GDM1 (cell line): ENCODE measurements around the gene NEUROG1.

ENCODE experiments used
- DNase-seq: peaks from one replicate; lab custom pipeline; 2025; lab: John Stamatoyannopoulos, UW

NEUROG1 gene

DNA sequence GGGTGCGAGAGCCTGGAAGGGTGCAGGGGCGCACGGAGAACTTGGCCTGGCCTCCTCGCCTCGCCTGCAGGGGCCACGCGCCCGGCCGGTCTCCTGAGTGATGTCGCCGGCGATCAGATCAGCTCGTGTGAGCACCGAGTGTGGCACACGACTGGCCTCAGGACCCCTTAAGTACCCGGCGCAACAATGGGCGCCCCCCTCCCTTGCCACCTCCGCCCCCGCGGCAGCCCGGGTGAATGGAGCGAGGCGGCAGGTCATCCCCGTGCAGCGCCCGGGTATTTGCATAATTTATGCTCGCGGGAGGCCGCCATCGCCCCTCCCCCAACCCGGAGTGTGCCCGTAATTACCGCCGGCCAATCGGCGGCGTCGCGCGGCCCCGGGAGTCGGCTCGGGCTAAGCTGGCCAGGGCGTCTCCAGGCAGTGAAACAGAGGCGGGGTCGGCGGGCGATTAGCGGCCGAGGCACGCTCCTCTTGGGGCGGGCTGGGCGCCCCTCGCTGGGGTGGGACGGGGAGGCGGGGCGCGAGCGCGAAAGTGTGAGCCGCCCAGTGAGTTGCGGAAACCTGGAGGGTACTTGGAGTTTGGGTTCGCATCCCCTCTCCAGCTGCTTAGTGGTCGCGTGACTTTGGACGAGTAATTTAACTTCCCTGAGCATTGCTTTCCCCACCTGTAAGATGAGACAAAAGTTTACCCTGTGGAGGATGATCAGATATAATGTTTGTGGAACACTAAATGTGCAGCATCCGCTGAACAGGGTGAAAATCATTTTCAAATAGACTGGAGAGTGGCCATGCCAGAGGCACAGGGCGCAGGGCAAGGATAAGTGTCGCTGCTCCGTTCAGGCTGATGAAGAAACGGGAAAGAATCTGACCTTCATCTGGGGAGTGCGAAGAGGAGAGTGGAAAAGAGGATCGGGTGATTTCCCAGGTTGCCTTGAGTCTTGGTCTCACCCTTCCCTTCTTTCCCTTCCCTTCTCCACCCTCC lies at the start of gene NEUROG1:
Gene NEUROG1 (minus strand): TSS at position 145 of the 982 bp plus-strand sequence. CDS start 274 bp downstream, outside the sequence.
- DNase-seq = no peak

- DNase-seq = no peak
Measured at GRCh38 chr5:135584918-135585317, 49.2 kb upstream of the NEUROG1 start.

DNA sequence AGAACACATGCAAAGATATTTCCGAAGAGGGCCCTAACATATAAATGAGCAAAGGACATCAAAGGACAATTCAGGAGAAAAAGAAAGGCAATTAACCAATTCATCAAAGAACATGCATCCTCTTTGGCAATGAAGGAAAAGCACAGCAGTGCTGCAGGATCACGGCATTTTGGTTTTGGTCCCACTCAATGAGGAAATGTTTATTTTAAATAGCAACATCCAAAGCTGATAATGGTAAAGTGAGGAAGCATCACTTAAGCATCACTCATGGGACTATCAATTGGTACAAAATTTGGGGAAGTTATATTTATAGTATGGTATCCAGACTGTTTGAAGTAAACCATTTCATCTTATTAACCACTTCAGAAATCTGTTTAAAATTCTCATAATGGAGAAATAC lies 48.5 kb upstream of the NEUROG1 start:
- no peak for DNase-seq

GRCh38 chr5:135582099-135582781 lies 46.5 kb upstream of the NEUROG1 start:
- DNase-seq = no peak

- DNase-seq = no peak
Measured at GRCh38 chr5:135578685-135579341, 43.0 kb upstream of the NEUROG1 start, which contains the start of gene CXCL14. Gene CXCL14 (minus strand): TSS chr5:135578991. CDS start chr5:135578778, 213 bp downstream.

- DNase-seq = no peak
Measured at GRCh38 chr5:135578305-135578684, 42.5 kb upstream of the NEUROG1 start.

DNA sequence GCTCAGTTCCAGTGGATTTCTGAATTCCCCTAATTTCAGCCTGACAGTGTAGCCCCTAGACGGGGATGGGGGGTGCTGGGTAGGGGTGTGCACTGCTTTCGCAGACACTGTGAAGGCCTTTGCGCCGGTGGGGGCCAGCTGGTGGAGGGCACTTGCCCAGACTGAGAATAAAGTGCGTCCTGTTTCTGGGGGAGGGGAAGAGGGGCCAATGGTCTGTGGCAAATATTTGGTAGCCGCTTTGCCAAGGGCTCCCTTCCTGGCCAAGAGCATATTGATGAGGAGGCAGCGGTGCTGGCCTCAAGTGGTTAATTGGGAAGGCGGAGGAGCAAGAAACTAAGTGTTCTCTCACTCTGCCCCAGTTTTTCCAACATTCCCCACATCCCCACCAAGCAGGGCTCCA lies 41.7 kb upstream of the NEUROG1 start:
- DNase-seq = no peak

DNA sequence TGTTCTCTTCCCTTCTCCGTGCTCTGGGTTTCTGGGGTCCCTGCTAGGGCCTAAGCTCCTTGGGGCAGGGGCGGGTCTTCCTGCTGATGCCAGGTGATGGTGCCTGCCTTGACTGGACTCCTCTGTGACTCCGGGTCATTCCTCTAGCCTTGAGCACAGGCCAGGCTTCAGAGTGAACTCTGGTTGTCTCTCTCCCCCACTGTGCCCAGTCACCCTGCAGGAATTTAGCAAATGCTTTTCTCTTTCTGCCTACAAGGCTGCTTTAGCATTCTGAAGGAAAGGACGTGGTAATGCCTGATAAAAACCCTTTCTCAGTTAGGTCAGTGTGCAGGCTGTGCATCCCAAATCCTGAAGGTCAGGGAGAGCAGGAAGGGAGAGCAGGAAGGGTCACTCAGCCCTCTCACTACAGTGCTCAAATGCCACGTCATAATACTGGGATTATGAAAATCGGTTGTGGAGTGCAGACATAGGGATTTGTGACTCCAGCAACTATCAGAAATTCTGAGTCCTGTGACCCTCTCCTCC lies 40.4 kb upstream of the NEUROG1 start:
- no peak for DNase-seq

DNA sequence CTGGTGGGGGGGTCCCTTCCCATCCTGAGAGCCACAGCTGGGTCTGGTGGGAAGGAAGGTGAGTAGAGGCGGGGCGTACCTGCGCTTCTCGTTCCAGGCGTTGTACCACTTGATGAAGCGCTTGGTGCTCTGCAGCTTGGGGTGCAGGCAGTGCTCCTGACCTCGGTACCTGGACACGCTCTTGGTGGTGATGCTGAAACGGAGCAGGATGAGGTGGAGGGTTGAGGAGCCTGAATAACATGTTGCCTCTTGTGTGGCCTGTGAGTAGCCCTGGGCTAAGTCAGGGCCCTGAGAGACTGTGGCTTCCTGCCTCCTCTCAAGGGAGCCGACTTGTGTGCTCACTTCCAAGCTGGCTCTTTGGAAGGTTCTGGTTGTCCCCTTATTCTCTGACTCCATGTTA lies 38.7 kb upstream of the NEUROG1 start:
- DNase-seq = no peak

DNA sequence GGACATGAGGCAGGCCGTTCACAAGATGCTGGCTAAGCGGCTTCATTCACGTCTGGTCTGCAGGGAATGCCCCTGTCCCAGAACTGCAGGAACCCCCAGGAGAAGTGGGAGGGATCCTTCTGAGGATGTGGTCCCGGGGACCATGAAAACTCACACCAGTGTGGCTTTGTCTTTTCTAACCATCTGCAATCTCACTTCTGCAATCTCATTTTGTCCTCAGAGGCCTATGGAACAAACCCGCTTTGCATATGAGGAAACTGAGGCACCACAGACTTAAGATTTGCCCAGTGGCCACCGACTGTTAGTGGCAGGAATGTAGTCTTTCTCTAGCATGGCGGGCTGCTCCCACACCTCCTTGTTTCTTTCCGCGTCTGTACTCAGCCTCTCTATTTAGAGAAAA lies 36.1 kb upstream of the NEUROG1 start:
- DNase-seq = no peak

- DNase-seq = no peak
Measured at GRCh38 chr5:135571066-135571609, 35.4 kb upstream of the NEUROG1 start.

- no peak for DNase-seq
Measured at GRCh38 chr5:135570453-135570764, 34.6 kb upstream of the NEUROG1 start.

- DNase-seq = peak; percentile 26
Measured at GRCh38 chr5:135569755-135570452, 34.1 kb upstream of the NEUROG1 start.

GRCh38 chr5:135568923-135569360 lies 33.2 kb upstream of the NEUROG1 start:
- DNase-seq = no peak

DNA sequence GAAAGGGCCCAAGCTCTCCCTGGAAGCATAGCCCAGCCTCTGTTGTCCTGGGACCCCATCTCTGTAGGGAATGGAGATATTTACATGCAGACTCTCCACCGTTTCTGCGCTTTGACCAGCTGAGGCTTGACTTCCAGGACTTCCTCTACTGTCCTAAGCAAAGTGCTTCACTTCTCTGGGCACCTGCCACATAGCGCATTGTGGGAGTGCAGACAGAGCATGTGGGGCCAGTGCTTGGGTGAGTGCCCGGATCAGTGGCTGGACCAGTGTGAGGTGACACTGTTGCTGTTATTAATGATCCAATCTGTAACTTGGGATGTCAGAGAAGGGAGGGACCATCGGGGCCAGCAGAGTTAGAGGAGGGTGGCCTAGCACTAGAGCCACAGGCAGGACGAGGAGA lies 32.5 kb upstream of the NEUROG1 start:
- no peak for DNase-seq

DNA sequence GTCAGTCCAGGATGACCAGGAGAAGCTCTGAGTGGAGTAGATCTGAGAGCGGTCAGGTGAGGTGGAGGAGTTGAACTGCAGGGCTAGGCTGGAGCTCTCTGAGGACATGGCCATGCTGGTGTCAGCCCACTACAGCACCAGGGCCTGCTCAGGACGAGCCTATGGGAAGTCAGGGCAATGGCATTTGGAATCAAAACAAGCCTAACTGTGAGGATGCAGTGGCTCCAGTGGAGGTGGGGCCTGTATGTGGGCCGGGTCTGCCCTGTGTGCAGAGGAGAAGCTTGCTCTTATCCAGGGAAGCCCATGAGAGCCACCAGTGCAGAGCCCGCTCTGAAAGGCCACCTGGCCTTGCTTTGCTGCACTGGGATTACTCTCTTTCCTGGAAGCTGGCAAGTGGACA lies 31.9 kb upstream of the NEUROG1 start:
- DNase-seq = no peak

DNA sequence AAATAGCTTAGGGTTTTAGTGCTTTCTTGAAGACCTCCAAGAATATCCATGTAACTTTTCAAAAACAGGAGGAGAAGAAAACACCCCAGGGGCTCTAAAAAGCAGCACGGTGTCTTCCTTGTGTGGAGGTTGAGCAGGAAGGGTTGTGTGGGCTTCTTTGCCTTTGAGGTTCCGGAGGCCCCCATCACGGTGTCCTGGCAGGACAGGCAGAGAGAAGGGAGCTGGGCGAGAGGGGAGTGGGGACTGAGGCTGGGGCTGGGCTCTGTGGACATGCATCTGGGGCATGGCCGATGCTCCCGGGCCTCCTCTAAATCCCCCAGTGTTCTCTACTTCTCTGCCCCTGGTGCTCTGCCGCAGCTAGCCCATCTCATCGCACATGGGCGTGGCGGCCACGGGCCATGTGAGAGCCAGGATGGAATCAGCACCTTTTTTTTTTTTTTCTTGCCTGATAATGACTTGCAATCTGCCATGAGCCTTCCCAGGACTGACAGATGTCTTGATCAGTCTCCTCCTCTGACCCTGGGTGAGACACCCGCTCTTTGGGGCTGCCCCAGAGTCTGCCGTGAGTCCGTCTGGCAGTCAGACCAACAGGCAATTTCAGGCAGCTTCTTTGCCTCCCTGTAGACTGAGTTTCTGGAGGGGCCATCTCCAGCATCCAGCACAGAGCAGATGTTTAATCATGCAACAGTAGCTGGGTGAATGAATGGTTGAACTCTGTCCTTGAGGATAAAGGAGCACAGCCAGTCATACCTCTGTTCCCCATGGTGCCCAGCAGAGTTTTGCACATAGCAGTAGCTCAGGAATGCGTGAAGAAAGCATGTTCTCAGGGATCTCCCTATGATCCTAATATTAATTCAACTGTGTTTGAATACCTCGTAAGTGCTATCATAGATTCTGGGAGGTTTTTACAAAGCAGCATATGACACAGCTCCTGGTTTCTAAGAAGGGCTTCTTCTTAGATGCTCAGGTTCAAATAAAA lies 30.9 kb upstream of the NEUROG1 start:
- no peak for DNase-seq

GRCh38 chr5:135565725-135566421 lies 30.1 kb upstream of the NEUROG1 start:
- DNase-seq = peak; percentile 62

DNA sequence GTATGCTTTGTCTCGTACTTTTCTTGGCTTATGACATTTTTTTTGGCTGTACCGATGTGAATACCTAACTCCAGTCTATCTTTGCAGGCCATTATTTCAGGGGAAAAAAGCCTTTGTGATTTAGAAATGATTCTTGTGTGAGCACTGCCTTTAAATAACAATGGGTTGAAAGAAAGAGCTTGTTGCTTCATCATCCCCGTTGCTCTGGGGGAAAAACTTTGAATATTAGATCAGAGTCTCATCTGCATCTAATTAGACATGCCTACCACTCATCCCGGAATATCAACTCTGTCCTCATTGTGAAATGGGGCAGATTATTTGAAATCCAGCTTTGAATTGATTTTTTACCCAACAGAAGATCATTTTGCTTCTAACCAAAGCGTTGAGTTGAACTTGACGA lies 29.5 kb upstream of the NEUROG1 start:
- DNase-seq = no peak

GRCh38 chr5:135564331-135564730 lies 28.6 kb upstream of the NEUROG1 start:
- no peak for DNase-seq
